Measurements from ENCODE around the gene ZC3H18. TPM values are rescaled to one million over a fixed set of nuclear protein-coding genes. Genes with fewer than 3 reads are reported as not detected.

Gene ZC3H18
- total RNA-seq, 1 experiment from 2014 or later, result 61.8 TPM

- H3K36me3 Mint-ChIP-seq, result peaks cover 6% of the 10 kb centered on the region; the same call in 1 of the 2 replicates
- peaks cover 9% of the 10 kb centered on the region; the same call in 1 of the 2 replicates for H3K4me1 Mint-ChIP-seq
- H3K4me3 Mint-ChIP-seq, result no peak overlapping the region
- ChIA-PET POLR2A (no interaction called here), CTCF (no interaction called here)
- H3K27ac Mint-ChIP-seq, result no peak overlapping the region
- no peaks in the 10 kb centered on the region for H3K9me3 Mint-ChIP-seq
- H3K27me3 Mint-ChIP-seq (ENCODE audit: low read depth), result no peaks in the 10 kb centered on the region
- TF ChIP-seq NFATC4 (CRISPR knock-in tag; IDR thresholded peaks at IDR 0.05) (no peak), TP53 (CRISPR knock-in tag; IDR thresholded peaks at IDR 0.05) (no peak), ZBTB21 (CRISPR knock-in tag; IDR thresholded peaks at IDR 0.05; ENCODE audit: borderline replicate concordance) (no peak), PRRX2 (CRISPR knock-in tag; IDR thresholded peaks at IDR 0.05) (no peak), TCF7 (CRISPR knock-in tag; IDR thresholded peaks at IDR 0.05; ENCODE audit: low read depth) (no peak)
- TF ChIP-seq, protein P1, sequence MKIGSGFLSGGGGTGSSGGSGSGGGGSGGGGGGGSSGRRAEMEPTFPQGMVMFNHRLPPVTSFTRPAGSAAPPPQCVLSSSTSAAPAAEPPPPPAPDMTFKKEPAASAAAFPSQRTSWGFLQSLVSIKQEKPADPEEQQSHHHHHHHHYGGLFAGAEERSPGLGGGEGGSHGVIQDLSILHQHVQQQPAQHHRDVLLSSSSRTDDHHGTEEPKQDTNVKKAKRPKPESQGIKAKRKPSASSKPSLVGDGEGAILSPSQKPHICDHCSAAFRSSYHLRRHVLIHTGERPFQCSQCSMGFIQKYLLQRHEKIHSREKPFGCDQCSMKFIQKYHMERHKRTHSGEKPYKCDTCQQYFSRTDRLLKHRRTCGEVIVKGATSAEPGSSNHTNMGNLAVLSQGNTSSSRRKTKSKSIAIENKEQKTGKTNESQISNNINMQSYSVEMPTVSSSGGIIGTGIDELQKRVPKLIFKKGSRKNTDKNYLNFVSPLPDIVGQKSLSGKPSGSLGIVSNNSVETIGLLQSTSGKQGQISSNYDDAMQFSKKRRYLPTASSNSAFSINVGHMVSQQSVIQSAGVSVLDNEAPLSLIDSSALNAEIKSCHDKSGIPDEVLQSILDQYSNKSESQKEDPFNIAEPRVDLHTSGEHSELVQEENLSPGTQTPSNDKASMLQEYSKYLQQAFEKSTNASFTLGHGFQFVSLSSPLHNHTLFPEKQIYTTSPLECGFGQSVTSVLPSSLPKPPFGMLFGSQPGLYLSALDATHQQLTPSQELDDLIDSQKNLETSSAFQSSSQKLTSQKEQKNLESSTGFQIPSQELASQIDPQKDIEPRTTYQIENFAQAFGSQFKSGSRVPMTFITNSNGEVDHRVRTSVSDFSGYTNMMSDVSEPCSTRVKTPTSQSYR (CRISPR knock-in tag; IDR thresholded peaks at IDR 0.05), result no peak
- TF ChIP-seq, protein P2, sequence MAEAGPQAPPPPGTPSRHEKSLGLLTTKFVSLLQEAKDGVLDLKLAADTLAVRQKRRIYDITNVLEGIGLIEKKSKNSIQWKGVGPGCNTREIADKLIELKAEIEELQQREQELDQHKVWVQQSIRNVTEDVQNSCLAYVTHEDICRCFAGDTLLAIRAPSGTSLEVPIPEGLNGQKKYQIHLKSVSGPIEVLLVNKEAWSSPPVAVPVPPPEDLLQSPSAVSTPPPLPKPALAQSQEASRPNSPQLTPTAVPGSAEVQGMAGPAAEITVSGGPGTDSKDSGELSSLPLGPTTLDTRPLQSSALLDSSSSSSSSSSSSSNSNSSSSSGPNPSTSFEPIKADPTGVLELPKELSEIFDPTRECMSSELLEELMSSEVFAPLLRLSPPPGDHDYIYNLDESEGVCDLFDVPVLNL (CRISPR knock-in tag; IDR thresholded peaks at IDR 0.05; ENCODE audit: borderline replicate concordance, low read depth), result no peak
- DNase-seq (ENCODE audit: low spot score), result no peak
- ATAC-seq, result no peak
Observed at GRCh38 chr16:88531346-88531745, 38.9 kb upstream of the ZC3H18 start.

DNA sequence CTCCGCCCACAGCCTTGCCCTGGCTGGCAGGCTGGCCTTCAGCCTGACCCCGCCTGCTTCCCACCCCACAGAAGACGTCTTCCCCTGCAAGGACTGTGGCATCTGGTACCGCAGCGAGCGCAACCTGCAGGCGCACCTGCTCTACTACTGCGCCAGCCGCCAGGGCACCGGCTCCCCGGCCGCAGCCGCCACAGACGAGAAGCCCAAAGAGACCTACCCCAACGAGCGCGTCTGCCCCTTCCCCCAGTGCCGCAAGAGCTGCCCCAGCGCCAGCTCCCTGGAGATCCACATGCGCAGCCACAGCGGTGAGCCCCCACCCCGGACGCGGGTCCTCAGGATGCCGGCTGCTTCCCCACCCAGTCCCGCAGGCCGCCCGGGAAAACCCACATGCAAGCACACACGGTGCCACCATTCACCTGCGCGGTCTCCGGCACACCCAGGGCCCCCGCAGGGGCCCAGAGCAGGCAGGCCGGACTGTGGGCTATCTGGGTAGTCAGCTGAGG is 38.2 kb upstream of the ZC3H18 start:
- TF ChIP-seq MXD4 (CRISPR knock-in tag; IDR thresholded peaks at IDR 0.05; ENCODE audit: borderline replicate concordance) (no peak), ZNF317 (CRISPR knock-in tag; IDR thresholded peaks at IDR 0.05; ENCODE audit: borderline replicate concordance, low read depth) (no peak), ATF1 (CRISPR knock-in tag; IDR thresholded peaks at IDR 0.05) (no peak), ZBTB21 (CRISPR knock-in tag; IDR thresholded peaks at IDR 0.05; ENCODE audit: borderline replicate concordance) (no peak), FOXP4 (CRISPR knock-in tag; IDR thresholded peaks at IDR 0.05) (no peak), FOXJ3 (CRISPR knock-in tag; IDR thresholded peaks at IDR 0.05; ENCODE audit: borderline replicate concordance) (no peak), CTCF (IDR thresholded peaks at IDR 0.05) (no peak), GTF2I (CRISPR knock-in tag; conservative IDR thresholded peaks at IDR 0.05) (no peak)
- TF ChIP-seq, protein P3, sequence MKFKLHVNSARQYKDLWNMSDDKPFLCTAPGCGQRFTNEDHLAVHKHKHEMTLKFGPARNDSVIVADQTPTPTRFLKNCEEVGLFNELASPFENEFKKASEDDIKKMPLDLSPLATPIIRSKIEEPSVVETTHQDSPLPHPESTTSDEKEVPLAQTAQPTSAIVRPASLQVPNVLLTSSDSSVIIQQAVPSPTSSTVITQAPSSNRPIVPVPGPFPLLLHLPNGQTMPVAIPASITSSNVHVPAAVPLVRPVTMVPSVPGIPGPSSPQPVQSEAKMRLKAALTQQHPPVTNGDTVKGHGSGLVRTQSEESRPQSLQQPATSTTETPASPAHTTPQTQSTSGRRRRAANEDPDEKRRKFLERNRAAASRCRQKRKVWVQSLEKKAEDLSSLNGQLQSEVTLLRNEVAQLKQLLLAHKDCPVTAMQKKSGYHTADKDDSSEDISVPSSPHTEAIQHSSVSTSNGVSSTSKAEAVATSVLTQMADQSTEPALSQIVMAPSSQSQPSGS (CRISPR knock-in tag; IDR thresholded peaks at IDR 0.05; ENCODE audit: borderline replicate concordance, low read depth), result no peak
- TF ChIP-seq, protein P1 (CRISPR knock-in tag; IDR thresholded peaks at IDR 0.05), result no peak
- DNase-seq (ENCODE audit: low spot score) (no peak), ATAC-seq (no peak)
- CTCF ChIA-PET, result interaction anchor here (2.7 kb wide), 1 partner anchor 95 kb away, joined by 21 read pairs; no protein-coding TSS in a partner anchor
- Mint-ChIP-seq H3K4me3 (no peak overlapping the region), H3K4me1 (peaks cover 9% of the 10 kb centered on the region; the same call in 1 of the 2 replicates), H3K36me3 (peaks cover 6% of the 10 kb centered on the region; the same call in 1 of the 2 replicates), H3K27me3 (ENCODE audit: low read depth) (no peaks in the 10 kb centered on the region), H3K9me3 (no peaks in the 10 kb centered on the region), H3K27ac (no peak overlapping the region)
- POLR2A ChIA-PET, result no interaction called here

Measured in WTC11 (cell line).